Measurements from ENCODE around the gene RIF1. TPM values are rescaled to one million over a fixed set of nuclear protein-coding genes. Genes with fewer than 3 reads are reported as not detected.

RIF1 gene
- polyA plus RNA-seq, 1 of the 3 experiments (the other 2 are of a cell fraction) = 2.4 TPM

DNA sequence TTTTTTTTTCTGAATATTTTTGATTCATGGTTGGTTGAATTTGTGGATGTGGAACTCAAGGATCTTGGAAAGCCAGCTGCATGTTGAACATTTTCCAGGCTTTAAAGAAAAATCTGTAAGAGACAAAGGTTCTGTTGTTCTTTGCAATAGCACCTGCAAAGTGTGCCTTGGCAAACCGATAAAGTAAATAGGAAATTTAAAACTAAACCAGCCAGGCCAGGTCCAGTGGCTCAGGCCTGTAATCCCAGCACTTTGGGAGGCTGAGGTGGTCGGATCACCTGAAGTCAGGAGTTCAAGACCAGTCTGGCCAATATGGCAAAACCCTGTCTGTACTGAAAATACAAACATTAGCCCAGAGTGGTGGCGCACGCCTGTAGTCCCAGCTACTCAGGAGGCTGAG lies 74.4 kb downstream of the RIF1 start:
- no peak overlapping the region for H3K9ac ChIP-seq
- H3K4me2 ChIP-seq = no peak overlapping the region
- no peaks in the 10 kb centered on the region for H3K9me2 ChIP-seq
- no peak overlapping the region for H2AFZ ChIP-seq (ENCODE audit: low read depth)
- no peaks in the 10 kb centered on the region for H3K79me2 ChIP-seq (ENCODE audit: insufficient read depth)
- DNase-seq = no peak
- H3K36me3 ChIP-seq (replicated peaks in 1 of 2; ENCODE audit: control insufficient read depth in 1 of 2, insufficient read depth in 2 of 2, low read length in 1 of 2) = peaks cover 32 to 45% of the 10 kb centered on the region in 2 experiments
- no peaks in the 10 kb centered on the region for H4K20me1 ChIP-seq (ENCODE audit: insufficient read depth)
- TF ChIP-seq YY1 (IDR thresholded peaks at IDR 0.05; ENCODE audit: low read depth) (no peak), MEF2A (IDR thresholded peaks at IDR 0.05; ENCODE audit: borderline replicate concordance, low read depth) (no peak)
- H3K4me1 ChIP-seq (ENCODE audit: control insufficient read depth in 1 of 2, insufficient read depth in 2 of 2, low read depth in 1 of 2, low read length in 1 of 2) = no peaks in the 10 kb centered on the region
- peaks cover 8% of the 10 kb centered on the region for H3F3A ChIP-seq (replicated peaks; ENCODE audit: insufficient read depth)
- WGBS (ENCODE audit: low lambda C conversion rate) = 96% methylated on average over 2 of the region's 4 CpGs
- H3K4me3 ChIP-seq (ENCODE audit: low read depth in 2 of 2, low read length in 1 of 2) = no peak overlapping the region
- H3K9me3 ChIP-seq = no peaks in the 10 kb centered on the region
- POLR2A ChIA-PET = no interaction called here
- no peaks in the 10 kb centered on the region for H3K27me3 ChIP-seq (ENCODE audit: insufficient read depth)
- CTCF ChIA-PET = no interaction called here
- no peak overlapping the region for H3K27ac ChIP-seq (ENCODE audit: low read depth in 2 of 2, low read length in 1 of 2)

GRCh38 chr2:151486053-151486452 lies 76.4 kb downstream of the RIF1 start:
- Histone ChIP-seq H3K36me3 (replicated peaks in 1 of 2; ENCODE audit: control insufficient read depth in 1 of 2, insufficient read depth in 2 of 2, low read length in 1 of 2) (peaks cover 19 to 27% of the 10 kb centered on the region in 2 experiments), H3K9me3 (no peaks in the 10 kb centered on the region), H3K9me2 (no peaks in the 10 kb centered on the region), H3K4me3 (ENCODE audit: low read depth in 2 of 2, low read length in 1 of 2) (no peak overlapping the region), H4K20me1 (ENCODE audit: insufficient read depth) (no peaks in the 10 kb centered on the region), H3K4me1 (ENCODE audit: control insufficient read depth in 1 of 2, insufficient read depth in 2 of 2, low read depth in 1 of 2, low read length in 1 of 2) (no peaks in the 10 kb centered on the region), H2AFZ (ENCODE audit: low read depth) (no peak overlapping the region), H3K27ac (ENCODE audit: low read depth in 2 of 2, low read length in 1 of 2) (no peak overlapping the region), H3F3A (replicated peaks; ENCODE audit: insufficient read depth) (peaks cover 14% of the 10 kb centered on the region), H3K4me2 (no peak overlapping the region), H3K79me2 (ENCODE audit: insufficient read depth) (no peaks in the 10 kb centered on the region), H3K9ac (no peak overlapping the region), H3K27me3 (ENCODE audit: insufficient read depth) (no peaks in the 10 kb centered on the region)
- DNase-seq = no peak
- TF ChIP-seq RCOR1 (IDR thresholded peaks at IDR 0.05; ENCODE audit: low read length) (no peak), TCF12 (IDR thresholded peaks at IDR 0.05) (no peak), YY1 (IDR thresholded peaks at IDR 0.05; ENCODE audit: low read depth) (no peak), EZH2phosphoT487 (IDR thresholded peaks at IDR 0.05; ENCODE audit: borderline replicate concordance, low read depth) (no peak), NFIC (IDR thresholded peaks at IDR 0.05; ENCODE audit: borderline replicate concordance) (no peak)
- POLR2A ChIA-PET = no interaction called here
- 97% methylated on average over 1 of the region's 1 CpG for WGBS (ENCODE audit: low lambda C conversion rate)
- CTCF ChIA-PET = no interaction called here

DNA sequence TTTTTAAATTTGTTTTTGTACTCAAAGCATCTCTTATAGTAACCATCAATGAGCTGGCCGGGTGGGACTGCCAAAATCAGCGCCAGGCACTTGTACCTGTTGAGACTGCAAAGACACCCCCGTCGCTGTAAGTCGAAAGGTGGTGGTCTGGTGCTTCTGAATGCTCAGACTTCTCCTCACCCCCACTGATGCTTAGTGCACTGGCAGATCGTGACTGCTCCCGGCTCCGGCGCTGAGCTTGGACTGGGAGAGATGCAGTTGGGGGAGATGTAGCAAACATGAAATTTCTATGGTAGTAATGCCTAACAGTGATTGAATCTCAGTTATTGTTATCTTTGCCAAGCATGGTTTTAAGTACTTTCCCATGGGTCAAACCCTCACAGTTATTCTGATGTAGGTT lies 80.6 kb downstream of the RIF1 start:
- Histone ChIP-seq H3K79me2 (ENCODE audit: insufficient read depth) (no peaks in the 10 kb centered on the region), H3K9me2 (no peaks in the 10 kb centered on the region), H2AFZ (ENCODE audit: low read depth) (no peak overlapping the region), H3F3A (replicated peaks; ENCODE audit: insufficient read depth) (peaks cover 14% of the 10 kb centered on the region), H3K9me3 (no peaks in the 10 kb centered on the region), H3K27me3 (ENCODE audit: insufficient read depth) (no peaks in the 10 kb centered on the region), H3K4me3 (ENCODE audit: low read depth in 2 of 2, low read length in 1 of 2) (no peak overlapping the region), H3K27ac (ENCODE audit: low read depth in 2 of 2, low read length in 1 of 2) (no peak overlapping the region), H3K36me3 (replicated peaks in 1 of 2; ENCODE audit: control insufficient read depth in 1 of 2, insufficient read depth in 2 of 2, low read length in 1 of 2) (peaks cover 2 to 10% of the 10 kb centered on the region in 2 experiments), H3K4me1 (ENCODE audit: control insufficient read depth in 1 of 2, insufficient read depth in 2 of 2, low read depth in 1 of 2, low read length in 1 of 2) (no peaks in the 10 kb centered on the region), H4K20me1 (ENCODE audit: insufficient read depth) (no peaks in the 10 kb centered on the region), H3K9ac (no peak overlapping the region), H3K4me2 (no peak overlapping the region)
- 96% methylated on average over 9 of the region's 9 CpGs for WGBS (ENCODE audit: low lambda C conversion rate)
- no peak for DNase-seq
- TF ChIP-seq MXI1 (IDR thresholded peaks at IDR 0.05; ENCODE audit: low read depth, low read length) (no peak), MAX (IDR thresholded peaks at IDR 0.05; ENCODE audit: low read depth) (no peak), POLR2AphosphoS5 (IDR thresholded peaks at IDR 0.05; ENCODE audit: low read depth, low read length) (no peak), RXRA (IDR thresholded peaks at IDR 0.05; ENCODE audit: borderline replicate concordance, low read depth) (no peak), SIN3A (IDR thresholded peaks at IDR 0.05; ENCODE audit: borderline replicate concordance, low read depth, low read length) (no peak), FOXM1 (IDR thresholded peaks at IDR 0.05; ENCODE audit: low read depth) (no peak), CHD2 (IDR thresholded peaks at IDR 0.05; ENCODE audit: low read length, partially characterized antibody) (no peak), MEF2A (IDR thresholded peaks at IDR 0.05; ENCODE audit: borderline replicate concordance, low read depth) (no peak), EZH2phosphoT487 (IDR thresholded peaks at IDR 0.05; ENCODE audit: borderline replicate concordance, low read depth) (no peak), RAD21 (IDR thresholded peaks at IDR 0.05; ENCODE audit: low read length) (no peak)
- TF ChIP-seq, protein P1, sequence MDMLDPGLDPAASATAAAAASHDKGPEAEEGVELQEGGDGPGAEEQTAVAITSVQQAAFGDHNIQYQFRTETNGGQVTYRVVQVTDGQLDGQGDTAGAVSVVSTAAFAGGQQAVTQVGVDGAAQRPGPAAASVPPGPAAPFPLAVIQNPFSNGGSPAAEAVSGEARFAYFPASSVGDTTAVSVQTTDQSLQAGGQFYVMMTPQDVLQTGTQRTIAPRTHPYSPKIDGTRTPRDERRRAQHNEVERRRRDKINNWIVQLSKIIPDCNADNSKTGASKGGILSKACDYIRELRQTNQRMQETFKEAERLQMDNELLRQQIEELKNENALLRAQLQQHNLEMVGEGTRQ (IDR thresholded peaks at IDR 0.05; ENCODE audit: borderline replicate concordance, low read depth, low read length) = no peak
- POLR2A ChIA-PET = no interaction called here
- CTCF ChIA-PET = no interaction called here
